SU-DHL-6 (cell line): ENCODE data around the gene HCFC1.

ENCODE experiments used
- H2AFZ ChIP-seq: fragments of 200-600 bp; sonication (generic); 2 replicates; pipeline ENCODE4 v1.6.1; 2014; ENCODE audit warnings: low read depth, mild to moderate bottlenecking, moderate library complexity, mixed read lengths, antibody characterized with exemption, low read length; ENCODE audit not compliant: severe bottlenecking
- H3F3A ChIP-seq: fragments of 200-600 bp; shearing (Covaris generic); 2 replicates; pipeline ENCODE4 v1.6.0; 2016; ENCODE audit warnings: antibody characterized with exemption, mild to moderate bottlenecking; ENCODE audit not compliant: insufficient read depth
- H3K27ac ChIP-seq: fragments of 200-600 bp; sonication (generic); 2 replicates; pipeline ENCODE4 v1.5.1; 2016; ENCODE audit warnings: low read depth, mild to moderate bottlenecking, low read length, moderate library complexity, mixed read lengths
- H3K27me3 ChIP-seq: fragments of 200-600 bp; sonication (generic), shearing (Covaris generic); 2 replicates; pipeline ENCODE4 v1.6.0; 2014; ENCODE audit warnings: mild to moderate bottlenecking, low read length
- H3K36me3 ChIP-seq: fragments of 200-600 bp; sonication (generic); 2 replicates; pipeline ENCODE4 v1.6.1; 2014; ENCODE audit warnings: mild to moderate bottlenecking, low read length, mixed read lengths
- H3K4me2 ChIP-seq: fragments of 300-600, 200-600 bp; shearing (Covaris generic), sonication (generic); 2 replicates; pipeline ENCODE4 v1.6.0; 2014; ENCODE audit warnings: low read length, low read depth, mild to moderate bottlenecking; ENCODE audit not compliant: poor library complexity, severe bottlenecking
- H3K4me3 ChIP-seq: fragments of 200-600 bp; sonication (generic); 2 replicates; pipeline ENCODE4 v1.5.1; 2014; ENCODE audit warnings: antibody characterized with exemption, low read length, mild to moderate bottlenecking, mixed read lengths; ENCODE audit not compliant: insufficient read depth, poor library complexity, severe bottlenecking
- H3K79me2 ChIP-seq: fragments of 200-600 bp; sonication (generic); 2 replicates; pipeline ENCODE4 v1.6.1; 2014; ENCODE audit warnings: mild to moderate bottlenecking, low read length, moderate library complexity; ENCODE audit not compliant: insufficient read depth
- H3K9ac ChIP-seq: fragments of 200-600 bp; sonication (generic); 2 replicates; pipeline ENCODE4 v1.7.0; 2014; ENCODE audit warnings: mild to moderate bottlenecking, low read length
- H3K9me2 ChIP-seq: fragments of 200-600 bp; sonication (generic); replicated peaks from 2 replicates; pipeline ENCODE4 v1.6.1; 2014; ENCODE audit warnings: low read length; ENCODE audit not compliant: insufficient read depth
- H3K9me3 ChIP-seq: fragments of 200-600 bp; sonication (generic); 2 replicates; pipeline ENCODE4 v1.6.1; 2014; ENCODE audit warnings: low read length, mixed read lengths; ENCODE audit not compliant: insufficient read depth
- H4K20me1 ChIP-seq: fragments of 200-600 bp; sonication (generic); 2 replicates; pipeline ENCODE4 v1.6.1; 2014; ENCODE audit warnings: low read depth, mild to moderate bottlenecking, antibody characterized with exemption, low read length, moderate library complexity, mixed read lengths
- CTCF ChIP-seq: fragments of 200-600 bp; sonication (generic); IDR thresholded peaks from one replicate; pipeline ENCODE4 v1.5.1; 2017; ENCODE audit warnings: antibody characterized with exemption, mild to moderate bottlenecking, low read length, moderate library complexity; ENCODE audit not compliant: insufficient read depth, poor library complexity, severe bottlenecking
- EZH2phosphoT487 ChIP-seq: fragments of 200-600 bp; sonication (generic), shearing (Covaris generic); conservative IDR thresholded peaks from 2 replicates; pipeline ENCODE4 v1.6.1; 2018; ENCODE audit warnings: mild to moderate bottlenecking, antibody characterized with exemption, low read length, moderate library complexity, mixed read lengths

The HCFC1 gene

GRCh38 chrX:153944140-153944799 lies 27.3 kb downstream of the HCFC1 start, which contains the start of gene RENBP:
Gene RENBP (minus strand): TSS chrX:153944643. CDS start chrX:153944610, 33 bp downstream.
- Histone ChIP-seq H3K4me2 (no peak within 1 kb of the TSS), H2AFZ (no peak within 1 kb of the TSS), H3K27me3 (no peaks in the 10 kb centered on the region), H3K9me2 (no peaks in the 10 kb centered on the region), H3F3A (peaks cover 8% of the 10 kb centered on the region), H3K9me3 (no peaks in the 10 kb centered on the region), H3K79me2 (no peaks in the 10 kb centered on the region), H3K36me3 (no peaks in the 10 kb centered on the region), H3K9ac (no peak within 1 kb of the TSS), H4K20me1 (no peaks in the 10 kb centered on the region), H3K4me3 (no peak within 1 kb of the TSS), H3K27ac (no peak within 1 kb of the TSS)
- TF ChIP-seq CTCF (no peak), EZH2phosphoT487 (no peak)

DNA sequence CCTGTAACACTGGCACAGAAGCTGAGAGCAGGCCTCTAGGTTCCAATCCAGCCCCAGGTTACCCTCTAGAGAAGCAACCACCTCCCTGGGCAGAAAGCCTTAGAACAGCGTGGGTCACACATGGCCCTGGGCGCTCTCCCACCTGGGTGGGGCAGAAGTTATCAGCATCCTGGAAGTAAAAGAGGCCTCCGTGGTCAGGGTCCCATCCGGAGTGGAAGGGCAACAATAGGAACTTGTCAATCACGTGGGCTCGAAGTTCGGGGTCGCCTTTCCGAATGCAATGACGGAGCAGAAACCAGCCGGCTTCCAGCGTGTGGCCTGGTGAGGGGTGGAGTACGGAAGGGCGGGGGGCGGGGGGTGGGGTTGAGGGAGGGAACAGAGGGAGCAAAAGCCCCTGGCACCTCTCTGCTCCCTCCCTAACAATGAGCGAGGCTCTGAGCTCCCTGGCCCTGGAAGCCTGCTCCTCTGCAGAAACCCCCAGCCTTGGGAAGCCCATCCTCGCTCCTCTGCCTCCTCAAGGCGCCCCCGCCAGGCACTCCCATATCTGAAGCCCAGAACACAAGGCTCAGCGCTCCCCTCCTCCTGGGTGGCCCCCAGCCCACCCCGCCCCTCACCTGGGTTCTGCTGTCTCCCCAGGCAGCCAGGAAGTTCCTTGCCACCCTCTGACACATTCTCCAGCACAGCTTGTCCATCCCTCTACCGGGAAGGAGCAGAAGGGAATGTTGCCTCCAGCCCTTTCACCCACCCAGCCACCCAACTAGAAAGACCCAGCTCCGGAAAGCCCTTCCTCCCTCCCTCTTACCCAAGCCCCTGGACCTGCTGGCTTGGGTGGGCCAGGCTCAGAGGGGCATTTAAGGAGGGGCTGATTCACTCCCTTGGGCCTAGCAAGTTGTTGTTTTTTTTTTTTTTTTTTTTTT lies 30.0 kb downstream of the HCFC1 start:
- Histone ChIP-seq H3K4me3 (no peak overlapping the region), H3K9me2 (no peaks in the 10 kb centered on the region), H4K20me1 (no peaks in the 10 kb centered on the region), H3K79me2 (no peaks in the 10 kb centered on the region), H3K27me3 (no peaks in the 10 kb centered on the region), H2AFZ (no peak overlapping the region), H3K27ac (no peak overlapping the region), H3F3A (0 out of 2 replicates have a peak, but pooled peaks cover 2% of the 10 kb centered on the region), H3K9me3 (no peaks in the 10 kb centered on the region), H3K9ac (no peak overlapping the region), H3K4me2 (no peak overlapping the region), H3K36me3 (no peaks in the 10 kb centered on the region)
- TF ChIP-seq CTCF (no peak), EZH2phosphoT487 (no peak)

DNA sequence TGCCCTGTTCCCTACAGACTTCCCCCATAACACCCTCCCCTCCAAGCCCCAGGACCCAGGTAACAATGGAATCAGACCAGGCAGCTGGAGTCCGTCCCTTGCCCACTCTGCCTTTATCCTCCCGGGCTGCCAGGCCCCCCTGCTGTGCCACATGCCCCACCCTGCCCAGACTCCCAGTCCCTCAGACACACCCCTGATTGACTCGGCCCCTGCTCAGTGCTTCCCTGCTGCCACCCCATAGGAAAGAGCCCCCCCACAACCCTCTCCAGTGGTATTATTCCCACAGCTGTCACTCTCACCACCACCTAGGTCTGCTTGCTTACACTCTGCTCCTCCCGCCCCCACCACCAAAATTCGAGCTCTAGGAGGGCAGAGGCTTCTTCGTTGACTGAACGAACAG lies 32.0 kb downstream of the HCFC1 start:
- H4K20me1 ChIP-seq: no peaks in the 10 kb centered on the region
- no peak overlapping the region for H3K27ac ChIP-seq
- H3K36me3 ChIP-seq: no peaks in the 10 kb centered on the region
- H3K27me3 ChIP-seq: no peaks in the 10 kb centered on the region
- H3K4me3 ChIP-seq: no peak overlapping the region
- no peak overlapping the region for H3K9ac ChIP-seq
- H3K79me2 ChIP-seq: peaks cover under 1% of the 10 kb centered on the region; the same call in 1 of the 2 replicates
- H2AFZ ChIP-seq: no peak overlapping the region
- no peaks in the 10 kb centered on the region for H3K9me2 ChIP-seq
- no peak overlapping the region for H3K4me2 ChIP-seq
- no peaks in the 10 kb centered on the region for H3K9me3 ChIP-seq
- TF ChIP-seq EZH2phosphoT487 (no peak), CTCF (no peak)
- H3F3A ChIP-seq: 0 out of 2 replicates have a peak, but pooled peaks cover 5% of the 10 kb centered on the region
